ENCODE measurements around the gene BLM. TPM values are rescaled to one million over a fixed set of nuclear protein-coding genes. Genes with fewer than 3 reads are reported as not detected.

Gene BLM
- total RNA-seq, 1 experiment from 2014 or later, result 24.6 TPM

GRCh38 chr15:90743407-90743806 is 26.3 kb downstream of the BLM start:
- no peaks in the 10 kb centered on the region for H3K9me2 ChIP-seq (ENCODE audit: insufficient read depth)
- BruUV-seq (replicated peaks), result no TSS peak
- no peaks in the 10 kb centered on the region for H3K36me3 ChIP-seq (ENCODE audit: control insufficient read depth in 1 of 2, insufficient read depth in 2 of 2, low read length in 2 of 2)
- no peak overlapping the region for H3K4me2 ChIP-seq (ENCODE audit: low read length)
- H3K79me2 ChIP-seq (ENCODE audit: insufficient read depth, low read length), result peaks cover 71% of the 10 kb centered on the region
- intact Hi-C loops (cut with micrococcal nuclease), result no loop called here
- H3K27ac ChIP-seq (ENCODE audit: low read depth, low read length), result no peak overlapping the region
- H4K20me1 ChIP-seq (ENCODE audit: insufficient read depth), result peaks cover 5% of the 10 kb centered on the region; the same call in 1 of the 2 replicates
- no peaks in the 10 kb centered on the region for H3K4me1 ChIP-seq (ENCODE audit: control insufficient read depth in 1 of 2, insufficient read depth in 2 of 2, low read length in 2 of 2)
- ChIA-PET CTCF (no interaction called here), POLR2A (no interaction called here), RAD21 (ENCODE audit: low non-redundant PET in 1 of 2, low total read pairs in 2 of 2, uncharacterized antibody in 2 of 2, unreplicated experiment in 2 of 2) (no interaction called here)
- no peak for TF ChIP-seq YY1 (IDR thresholded peaks at IDR 0.05; ENCODE audit: extremely low read depth, insufficient replicate concordance, low read depth, low read length)
- no peak for TF ChIP-seq JUND (IDR thresholded peaks at IDR 0.05)
- no peak for TF ChIP-seq CBX3 (IDR thresholded peaks at IDR 0.05; ENCODE audit: low read depth)
- TF ChIP-seq RAD21 (IDR thresholded peaks at IDR 0.05; ENCODE audit: low read depth), result no peak
- TF ChIP-seq SP1 (IDR thresholded peaks at IDR 0.05; ENCODE audit: low read depth), result no peak
- no peak overlapping the region for H2AFZ ChIP-seq (ENCODE audit: low read depth, low read length, poor library complexity, severe bottlenecking)
- DNase-seq (ENCODE audit: low read depth, low spot score) (no peak), ATAC-seq (no peak)
- H3K9ac ChIP-seq (ENCODE audit: low read length), result no peak overlapping the region
- H3K27me3 ChIP-seq (ENCODE audit: insufficient read depth, low read length), result no peaks in the 10 kb centered on the region
- no peaks in the 10 kb centered on the region for H3K9me3 ChIP-seq (ENCODE audit: control insufficient read depth in 1 of 2, insufficient read depth in 1 of 2, low read depth in 1 of 2, low read length in 2 of 2)
- H3K4me3 ChIP-seq (replicated peaks in 1 of 2; ENCODE audit: low read depth in 1 of 2, low read length in 2 of 2), result no peak overlapping the region

GRCh38 chr15:90744759-90745402 is 27.7 kb downstream of the BLM start:
- H3K79me2 ChIP-seq (ENCODE audit: insufficient read depth, low read length), result peaks cover 62% of the 10 kb centered on the region
- no peaks in the 10 kb centered on the region for H3K4me1 ChIP-seq (ENCODE audit: control insufficient read depth in 1 of 2, insufficient read depth in 2 of 2, low read length in 2 of 2)

More at GRCh38 chr15:90744759-90745402, 27.7 kb downstream of the BLM start:
- Histone ChIP-seq H4K20me1 (ENCODE audit: insufficient read depth) (peaks cover 5% of the 10 kb centered on the region; the same call in 1 of the 2 replicates), H3K9me2 (ENCODE audit: insufficient read depth) (no peaks in the 10 kb centered on the region), H3K27me3 (ENCODE audit: insufficient read depth, low read length) (no peaks in the 10 kb centered on the region), H3K27ac (ENCODE audit: low read depth, low read length) (no peak overlapping the region), H3K9me3 (ENCODE audit: control insufficient read depth in 1 of 2, insufficient read depth in 1 of 2, low read depth in 1 of 2, low read length in 2 of 2) (no peaks in the 10 kb centered on the region), H3K4me2 (ENCODE audit: low read length) (no peak overlapping the region), H2AFZ (ENCODE audit: low read depth, low read length, poor library complexity, severe bottlenecking) (no peak overlapping the region), H3K36me3 (ENCODE audit: control insufficient read depth in 1 of 2, insufficient read depth in 2 of 2, low read length in 2 of 2) (no peaks in the 10 kb centered on the region; a peak in 2 of 4 replicates), H3K9ac (ENCODE audit: low read length) (no peak overlapping the region), H3K4me3 (replicated peaks in 1 of 2; ENCODE audit: low read depth in 1 of 2, low read length in 2 of 2) (no peak overlapping the region)
- BruUV-seq (replicated peaks), result no TSS peak
- TF ChIP-seq POLR2AphosphoS5 (IDR thresholded peaks at IDR 0.05; ENCODE audit: low read depth, low read length) (no peak), TCF7L2 (IDR thresholded peaks at IDR 0.05; ENCODE audit: borderline replicate concordance, extremely low read depth, insufficient read depth, insufficient read length) (no peak), SP1 (IDR thresholded peaks at IDR 0.05; ENCODE audit: low read depth) (no peak), REST (IDR thresholded peaks at IDR 0.05; ENCODE audit: low read depth) (no peak), CEBPB (IDR thresholded peaks at IDR 0.05; ENCODE audit: low read depth) (no peak)
- ChIA-PET RAD21 (ENCODE audit: low non-redundant PET in 1 of 2, low total read pairs in 2 of 2, uncharacterized antibody in 2 of 2, unreplicated experiment in 2 of 2) (no interaction called here), POLR2A (no interaction called here), CTCF (no interaction called here)
- intact Hi-C loops (cut with micrococcal nuclease), result no loop called here
- ATAC-seq (no peak), DNase-seq (ENCODE audit: low read depth, low spot score) (no peak)

Data from HCT116 (cell line).